ENCODE results near the gene CUX1. TPM values are rescaled to one million over a fixed set of nuclear protein-coding genes. Genes with fewer than 3 reads are reported as not detected.

The CUX1 gene
- total RNA-seq, 1 experiment from 2014 or later = 116 TPM

- Mint-ChIP-seq H3K36me3 (ENCODE audit: insufficient read depth, unreplicated experiment) (peaks cover 87% of the 10 kb centered on the region), H3K4me1 (ENCODE audit: low read depth, unreplicated experiment) (peaks cover 11% of the 10 kb centered on the region), H3K27me3 (ENCODE audit: insufficient read depth, unreplicated experiment) (no peaks in the 10 kb centered on the region), H3K27ac (ENCODE audit: unreplicated experiment) (no peak overlapping the region), H3K4me3 (ENCODE audit: unreplicated experiment) (no peak overlapping the region), H3K9me3 (ENCODE audit: unreplicated experiment) (no peaks in the 10 kb centered on the region)
- Histone ChIP-seq H3K4me1 (no peaks in the 10 kb centered on the region), H3K27me3 (replicated peaks; ENCODE audit: control insufficient read depth, insufficient read depth, low read length) (no peaks in the 10 kb centered on the region), H3K36me3 (ENCODE audit: control insufficient read depth, insufficient read depth, low read length) (peaks cover 3% of the 10 kb centered on the region; the same call in 1 of the 2 replicates), H3K4me3 (ENCODE audit: low read depth, low read length) (no peak overlapping the region), H3K9me3 (no peaks in the 10 kb centered on the region; the same call in 1 of the 2 replicates)
- no peak for TF ChIP-seq CTCF (IDR thresholded peaks at IDR 0.05; ENCODE audit: insufficient read depth in 1 of 2, low read depth in 1 of 2, low read length in 1 of 2, severe bottlenecking in 1 of 2, unreplicated experiment in 1 of 2)
- ChIA-PET CTCF (no interaction called here), POLR2A (no interaction called here)
- DNase-seq = peak in 1 of 2 experiments; percentile 22
- intact Hi-C loops (cut with micrococcal nuclease; ENCODE audit: unreplicated experiment) = no loop called here
- BruUV-seq (replicated peaks) = no TSS peak
These were observed 256.8 kb downstream of the CUX1 start for GRCh38 chr7:102073931-102074880.

GRCh38 chr7:102075126-102075525 lies 257.7 kb downstream of the CUX1 start:
- H3K9me3 Mint-ChIP-seq (ENCODE audit: unreplicated experiment) = no peaks in the 10 kb centered on the region
- CTCF ChIA-PET = no interaction called here

More at GRCh38 chr7:102075126-102075525, 257.7 kb downstream of the CUX1 start:
- peaks cover 3% of the 10 kb centered on the region; the same call in 1 of the 2 replicates for H3K36me3 ChIP-seq (ENCODE audit: control insufficient read depth, insufficient read depth, low read length)
- no peaks in the 10 kb centered on the region for H3K27me3 Mint-ChIP-seq (ENCODE audit: insufficient read depth, unreplicated experiment)
- DNase-seq = peak in 1 of 2 experiments; percentile 10
- H3K27ac Mint-ChIP-seq (ENCODE audit: unreplicated experiment) = no peak overlapping the region
- intact Hi-C loops (cut with micrococcal nuclease; ENCODE audit: unreplicated experiment) = no loop called here
- H3K27me3 ChIP-seq (replicated peaks; ENCODE audit: control insufficient read depth, insufficient read depth, low read length) = no peaks in the 10 kb centered on the region
- no TSS peak for BruUV-seq (replicated peaks)
- peaks cover 87% of the 10 kb centered on the region for H3K36me3 Mint-ChIP-seq (ENCODE audit: insufficient read depth, unreplicated experiment)
- H3K4me1 Mint-ChIP-seq (ENCODE audit: low read depth, unreplicated experiment) = peaks cover 9% of the 10 kb centered on the region
- POLR2A ChIA-PET = no interaction called here
- no peak overlapping the region for H3K4me3 Mint-ChIP-seq (ENCODE audit: unreplicated experiment)
- H3K9me3 ChIP-seq = no peaks in the 10 kb centered on the region; the same call in 1 of the 2 replicates
- H3K4me1 ChIP-seq = peaks cover 3% of the 10 kb centered on the region; the same call in 1 of the 2 replicates
- TF ChIP-seq CTCF (IDR thresholded peaks at IDR 0.05; ENCODE audit: insufficient read depth in 1 of 2, low read depth in 1 of 2, low read length in 1 of 2, severe bottlenecking in 1 of 2, unreplicated experiment in 1 of 2) = no peak
- no peak overlapping the region for H3K4me3 ChIP-seq (ENCODE audit: low read depth, low read length)

Data from Caco-2 (cell line).